Fibroblast of lung (primary cell): ENCODE measurements around the gene FAM111B. TPM values are rescaled to one million over a fixed set of nuclear protein-coding genes. Genes with fewer than 3 reads are reported as not detected.
"Not testable (repeated sequence)": the region's sequence is repeated elsewhere in the genome, so short reads cannot be mapped to it uniquely, and the experiment has no call there.

Experiments
- DNase-seq, 2 donors: peaks; one replicate each; pipeline versions ENCODE4 v3.0.0 to v3.0.0-alpha.2; 2010; ENCODE audit warnings: low read depth in 2 of 2
- H2AFZ ChIP-seq: 2 replicates; pipeline ENCODE4 v1.5.1; 2012; ENCODE audit warnings: low read length, control low read depth, inconsistent platforms
- H3K27ac ChIP-seq: 2 replicates; pipeline ENCODE4 v1.5.1; 2011; ENCODE audit warnings: low read length, control low read depth; ENCODE audit not compliant: insufficient read depth
- H3K27me3 ChIP-seq: 2 replicates; pipeline ENCODE4 v1.5.1; 2011; ENCODE audit warnings: mild to moderate bottlenecking, low read length; ENCODE audit not compliant: control insufficient read depth, insufficient read depth
- H3K36me3 ChIP-seq: 2 replicates; pipeline ENCODE4 v1.5.1; 2011; ENCODE audit warnings: low read length; ENCODE audit not compliant: control insufficient read depth, insufficient read depth
- H3K4me1 ChIP-seq: 2 replicates; pipeline ENCODE4 v1.5.1; 2011; ENCODE audit warnings: low read length; ENCODE audit not compliant: control insufficient read depth, insufficient read depth; ENCODE audit errors: extremely low read depth
- H3K4me2 ChIP-seq: 2 replicates; pipeline ENCODE4 v1.5.1; 2011; ENCODE audit warnings: low read length, control low read depth; ENCODE audit not compliant: insufficient read depth; ENCODE audit errors: extremely low read depth
- H3K4me3 ChIP-seq, 4 experiments: fragments of 200-600 bp in 1 of 4; sonication (generic) in 1 of 4; replicated peaks in 1 of 4; 2 replicates each; pipeline ENCODE4 v1.5.1; 2011 to 2016; ENCODE audit warnings: low read length in 4 of 4, low read depth in 3 of 4, mild to moderate bottlenecking in 3 of 4, control low read depth in 2 of 4, inconsistent platforms in 1 of 4, mixed read lengths in 1 of 4; ENCODE audit not compliant: insufficient read depth in 1 of 4; ENCODE audit errors: control extremely low read depth in 1 of 4
- H3K79me2 ChIP-seq: 2 replicates; pipeline ENCODE4 v1.5.1; 2012; ENCODE audit warnings: mild to moderate bottlenecking, low read length, inconsistent platforms; ENCODE audit not compliant: control insufficient read depth, insufficient read depth
- H3K9ac ChIP-seq: 2 replicates; pipeline ENCODE4 v1.5.1; 2011; ENCODE audit warnings: mild to moderate bottlenecking, low read length, control low read depth; ENCODE audit not compliant: insufficient read depth
- H3K9me3 ChIP-seq: 2 replicates; pipeline ENCODE4 v1.5.1; 2012; ENCODE audit warnings: low read depth, low read length; ENCODE audit not compliant: control insufficient read depth, insufficient read depth
- H4K20me1 ChIP-seq: 2 replicates; pipeline ENCODE4 v1.5.1; 2011; ENCODE audit warnings: low read length; ENCODE audit not compliant: control insufficient read depth, insufficient read depth; ENCODE audit errors: extremely low read depth
- EZH2 ChIP-seq: IDR thresholded peaks from 2 replicates; pipeline ENCODE4 v1.5.1; 2012; ENCODE audit warnings: low read length, control low read depth, mild to moderate bottlenecking; ENCODE audit errors: missing control alignments
- polyA plus RNA-seq, 2 donors: library from polyadenylated mRNA; depleted of rRNA in 1 of 2; stranded (reverse) in 1 of 2; unstranded in 1 of 2; fragments of >200 nt; gene quantifications; 2 replicates each; pipeline ENCODE4 v1.2.1, GENCODE V29; 2011 to 2012; ENCODE audit warnings: missing spikeins in 1 of 2
- total RNA-seq: library from RNA; depleted of rRNA; stranded (reverse); fragments of >200 nt; gene quantifications from 2 replicates; pipeline ENCODE4 v1.2.1, GENCODE V29; 2014
- TF ChIP-seq, protein P1 (sequence below), 2 donors: IDR thresholded peaks in 1 of 2; conservative IDR thresholded peaks in 1 of 2; 1 replicate in 1 of 2; 2 replicates in 1 of 2; pipeline ENCODE4 v1.5.1; 2011 to 2012; ENCODE audit warnings: low read length in 2 of 2, control low read depth in 1 of 2, inconsistent platforms in 1 of 2, low read depth in 1 of 2, mild to moderate bottlenecking in 1 of 2

FAM111B gene
- total and polyA plus RNA-seq, 2 donors (not counting 1 experiment from before 2014, with no cell fraction given), result 0.33 to 6.2 TPM

DNA sequence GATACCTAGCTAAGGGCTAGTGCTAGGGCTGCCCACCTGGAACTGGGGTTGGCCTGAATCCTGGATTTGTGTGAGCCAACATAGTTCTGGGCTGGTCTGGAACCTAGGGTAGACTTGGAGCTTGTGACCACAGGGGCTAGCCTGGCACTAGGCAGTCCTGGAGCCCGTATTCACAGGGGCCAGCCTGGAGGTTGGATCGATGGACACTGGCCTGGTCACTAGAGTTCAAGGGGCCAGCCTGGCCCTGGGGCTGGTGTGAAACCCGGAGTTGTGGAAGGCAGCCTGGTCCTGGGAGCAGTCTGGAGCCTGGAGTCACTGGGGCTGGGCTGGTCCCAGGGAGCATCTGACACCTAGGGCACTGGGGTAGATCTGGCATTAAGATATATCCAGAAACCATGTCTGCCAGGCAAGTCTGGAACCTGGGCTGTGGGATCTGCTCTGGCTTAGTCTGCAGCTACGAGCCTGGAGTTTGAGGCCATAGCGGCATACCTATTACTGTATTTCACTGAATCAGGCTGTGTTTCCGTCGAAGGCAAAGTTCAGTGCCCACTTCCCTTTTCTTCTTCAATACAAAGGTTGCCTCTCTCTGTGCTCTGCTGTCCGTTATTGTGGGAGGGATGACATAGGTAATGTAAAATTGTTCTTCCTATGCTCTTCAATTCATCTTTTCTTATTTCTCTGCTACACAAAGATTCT is 30.0 kb upstream of the FAM111B start:
- no peak for TF ChIP-seq EZH2
- TF ChIP-seq, protein P1, sequence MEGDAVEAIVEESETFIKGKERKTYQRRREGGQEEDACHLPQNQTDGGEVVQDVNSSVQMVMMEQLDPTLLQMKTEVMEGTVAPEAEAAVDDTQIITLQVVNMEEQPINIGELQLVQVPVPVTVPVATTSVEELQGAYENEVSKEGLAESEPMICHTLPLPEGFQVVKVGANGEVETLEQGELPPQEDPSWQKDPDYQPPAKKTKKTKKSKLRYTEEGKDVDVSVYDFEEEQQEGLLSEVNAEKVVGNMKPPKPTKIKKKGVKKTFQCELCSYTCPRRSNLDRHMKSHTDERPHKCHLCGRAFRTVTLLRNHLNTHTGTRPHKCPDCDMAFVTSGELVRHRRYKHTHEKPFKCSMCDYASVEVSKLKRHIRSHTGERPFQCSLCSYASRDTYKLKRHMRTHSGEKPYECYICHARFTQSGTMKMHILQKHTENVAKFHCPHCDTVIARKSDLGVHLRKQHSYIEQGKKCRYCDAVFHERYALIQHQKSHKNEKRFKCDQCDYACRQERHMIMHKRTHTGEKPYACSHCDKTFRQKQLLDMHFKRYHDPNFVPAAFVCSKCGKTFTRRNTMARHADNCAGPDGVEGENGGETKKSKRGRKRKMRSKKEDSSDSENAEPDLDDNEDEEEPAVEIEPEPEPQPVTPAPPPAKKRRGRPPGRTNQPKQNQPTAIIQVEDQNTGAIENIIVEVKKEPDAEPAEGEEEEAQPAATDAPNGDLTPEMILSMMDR (conservative IDR thresholded peaks at IDR 0.05 in 1 of 2, IDR thresholded peaks at IDR 0.05 in 1 of 2; ENCODE audit: low read depth in 1 of 2, low read length in 2 of 2), result no peak
- H3K4me3 ChIP-seq, result no peak overlapping the region
- DNase-seq, result no peak
- no peaks in the 10 kb centered on the region for H3K36me3 ChIP-seq
- H3K27ac ChIP-seq, result no peak overlapping the region
- no peaks in the 10 kb centered on the region for H3K4me1 ChIP-seq
- H3K9ac ChIP-seq, result no peak overlapping the region
- H2AFZ ChIP-seq, result no peak overlapping the region
- no peaks in the 10 kb centered on the region for H3K79me2 ChIP-seq
- H3K9me3 ChIP-seq, result no peaks in the 10 kb centered on the region
- H3K4me2 ChIP-seq, result no peak overlapping the region
- H3K27me3 ChIP-seq, result no peaks in the 10 kb centered on the region
- H4K20me1 ChIP-seq, result no peaks in the 10 kb centered on the region

DNA sequence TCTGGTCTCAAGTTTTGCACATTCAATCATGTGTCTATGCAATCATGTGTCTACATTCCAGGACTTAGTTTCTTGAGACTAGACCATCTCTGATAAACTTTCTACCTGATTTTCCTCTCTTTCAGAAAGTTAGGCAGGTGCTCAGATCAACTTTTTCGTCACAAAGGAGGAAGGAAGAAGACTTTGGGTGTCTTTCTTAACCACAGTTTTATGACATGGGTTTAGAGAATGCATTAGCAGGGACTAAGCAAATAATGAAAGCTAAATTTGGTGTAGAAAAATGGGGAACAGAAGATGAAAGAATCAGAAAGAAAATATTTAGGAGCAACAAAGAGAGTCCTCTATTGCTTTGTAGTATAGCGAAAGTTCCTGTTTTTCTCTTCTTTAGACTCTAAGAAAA is 28.6 kb upstream of the FAM111B start:
- H3K4me3 ChIP-seq, result no peak overlapping the region
- no peaks in the 10 kb centered on the region for H3K9me3 ChIP-seq
- H3K4me1 ChIP-seq, result no peaks in the 10 kb centered on the region
- H3K27me3 ChIP-seq, result no peaks in the 10 kb centered on the region
- TF ChIP-seq, protein P1 (conservative IDR thresholded peaks at IDR 0.05 in 1 of 2, IDR thresholded peaks at IDR 0.05 in 1 of 2; ENCODE audit: low read depth in 1 of 2, low read length in 2 of 2), result no peak
- TF ChIP-seq EZH2, result no peak
- no peak overlapping the region for H3K9ac ChIP-seq
- no peaks in the 10 kb centered on the region for H3K79me2 ChIP-seq
- no peaks in the 10 kb centered on the region for H3K36me3 ChIP-seq
- H3K27ac ChIP-seq, result no peak overlapping the region
- no peak overlapping the region for H2AFZ ChIP-seq
- DNase-seq, result no peak
- no peak overlapping the region for H3K4me2 ChIP-seq
- no peaks in the 10 kb centered on the region for H4K20me1 ChIP-seq

DNA sequence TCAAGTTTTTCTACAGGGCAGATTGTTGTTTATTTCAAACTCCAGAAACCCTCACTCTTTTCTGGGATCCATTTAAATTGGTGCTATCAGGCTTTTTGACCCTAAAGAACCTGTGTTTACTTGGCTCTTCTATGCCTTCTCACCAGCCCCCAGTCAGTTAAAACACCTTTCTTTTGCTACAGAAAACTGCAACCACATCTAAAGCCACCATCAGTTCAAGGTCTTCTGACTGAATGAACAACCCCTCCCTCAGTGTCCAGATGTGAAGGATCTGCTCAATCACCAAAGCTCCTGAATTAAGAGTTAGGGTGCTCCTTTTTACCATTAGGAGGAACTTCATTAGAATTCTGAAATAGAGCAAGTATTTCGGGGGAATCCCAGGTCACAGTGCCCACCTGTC is 28.0 kb upstream of the FAM111B start:
- Histone ChIP-seq H3K36me3 (no peaks in the 10 kb centered on the region), H3K4me2 (no peak overlapping the region), H3K9me3 (no peaks in the 10 kb centered on the region), H3K9ac (no peak overlapping the region), H2AFZ (no peak overlapping the region), H3K4me1 (no peaks in the 10 kb centered on the region), H4K20me1 (no peaks in the 10 kb centered on the region), H3K79me2 (no peaks in the 10 kb centered on the region), H3K27ac (no peak overlapping the region), H3K4me3 (no peak overlapping the region), H3K27me3 (no peaks in the 10 kb centered on the region)
- no peak for DNase-seq
- no peak for TF ChIP-seq EZH2
- TF ChIP-seq, protein P1 (conservative IDR thresholded peaks at IDR 0.05 in 1 of 2, IDR thresholded peaks at IDR 0.05 in 1 of 2; ENCODE audit: low read depth in 1 of 2, low read length in 2 of 2), result no peak

DNA sequence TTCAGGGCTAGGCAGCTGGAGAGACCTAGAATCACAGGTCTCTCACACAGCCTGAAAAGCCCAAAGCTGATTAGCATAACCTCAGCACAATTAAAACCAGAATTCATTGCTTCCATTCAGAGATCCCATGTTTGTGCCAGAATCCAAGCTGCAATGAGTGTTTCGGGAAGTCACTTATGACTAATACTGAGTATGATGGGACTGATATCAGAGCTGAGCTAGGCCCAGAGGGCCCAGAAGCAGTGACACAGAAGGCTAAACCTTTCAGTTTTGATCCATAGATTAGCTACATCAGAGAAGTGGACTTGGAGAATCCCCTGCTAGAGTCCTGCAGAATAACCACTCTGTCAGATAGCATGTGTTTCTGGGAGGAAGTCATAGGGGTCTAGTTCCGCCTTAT is 26.6 kb upstream of the FAM111B start:
- not testable (repeated sequence) for H3K9me3 ChIP-seq, H3K27me3 ChIP-seq, H3K9ac ChIP-seq, H3K4me3 ChIP-seq, DNase-seq, H2AFZ ChIP-seq, H3K27ac ChIP-seq, H3K36me3 ChIP-seq, H3K4me2 ChIP-seq, H3K4me1 ChIP-seq, H4K20me1 ChIP-seq, H3K79me2 ChIP-seq

DNA sequence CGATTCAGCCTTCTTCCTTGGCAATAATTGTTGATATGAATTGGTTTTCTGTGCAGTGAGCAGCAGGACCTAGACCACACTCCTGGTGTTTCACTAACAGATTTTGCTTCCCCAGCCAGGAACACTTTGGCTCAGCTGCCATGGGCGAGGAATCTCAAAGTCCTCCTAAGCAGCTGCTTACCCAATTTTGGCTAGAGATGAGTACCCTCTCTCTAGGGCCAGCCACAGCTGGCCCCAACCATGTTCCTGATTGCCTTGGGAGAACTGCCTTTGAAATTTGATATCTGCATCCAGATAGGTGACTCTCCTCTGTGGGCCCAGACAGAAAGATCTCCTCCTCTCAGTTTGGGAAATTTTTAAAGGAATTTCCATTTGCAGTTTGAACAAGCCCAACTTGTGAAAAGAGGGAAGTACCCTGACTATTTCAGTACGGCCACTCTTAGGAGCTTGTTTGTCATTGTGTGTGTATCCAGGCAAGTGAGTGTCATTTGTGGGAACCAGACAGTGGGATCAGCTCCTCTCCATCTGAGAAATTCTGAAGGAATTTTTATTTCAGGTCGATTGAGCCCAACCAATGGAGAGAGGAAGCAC is 25.5 kb upstream of the FAM111B start:
- H3K36me3 ChIP-seq, H3K79me2 ChIP-seq, H3K4me3 ChIP-seq, H3K4me2 ChIP-seq, H3K9me3 ChIP-seq, H4K20me1 ChIP-seq, H3K27me3 ChIP-seq, DNase-seq, H3K4me1 ChIP-seq, H3K27ac ChIP-seq, H2AFZ ChIP-seq, H3K9ac ChIP-seq: not testable (repeated sequence)
